Measurements from ENCODE around the gene MFSD11.
"Not testable (repeated sequence)": the region's sequence is repeated elsewhere in the genome, so short reads cannot be mapped to it uniquely, and the experiment has no call there.

MFSD11 gene

DNA sequence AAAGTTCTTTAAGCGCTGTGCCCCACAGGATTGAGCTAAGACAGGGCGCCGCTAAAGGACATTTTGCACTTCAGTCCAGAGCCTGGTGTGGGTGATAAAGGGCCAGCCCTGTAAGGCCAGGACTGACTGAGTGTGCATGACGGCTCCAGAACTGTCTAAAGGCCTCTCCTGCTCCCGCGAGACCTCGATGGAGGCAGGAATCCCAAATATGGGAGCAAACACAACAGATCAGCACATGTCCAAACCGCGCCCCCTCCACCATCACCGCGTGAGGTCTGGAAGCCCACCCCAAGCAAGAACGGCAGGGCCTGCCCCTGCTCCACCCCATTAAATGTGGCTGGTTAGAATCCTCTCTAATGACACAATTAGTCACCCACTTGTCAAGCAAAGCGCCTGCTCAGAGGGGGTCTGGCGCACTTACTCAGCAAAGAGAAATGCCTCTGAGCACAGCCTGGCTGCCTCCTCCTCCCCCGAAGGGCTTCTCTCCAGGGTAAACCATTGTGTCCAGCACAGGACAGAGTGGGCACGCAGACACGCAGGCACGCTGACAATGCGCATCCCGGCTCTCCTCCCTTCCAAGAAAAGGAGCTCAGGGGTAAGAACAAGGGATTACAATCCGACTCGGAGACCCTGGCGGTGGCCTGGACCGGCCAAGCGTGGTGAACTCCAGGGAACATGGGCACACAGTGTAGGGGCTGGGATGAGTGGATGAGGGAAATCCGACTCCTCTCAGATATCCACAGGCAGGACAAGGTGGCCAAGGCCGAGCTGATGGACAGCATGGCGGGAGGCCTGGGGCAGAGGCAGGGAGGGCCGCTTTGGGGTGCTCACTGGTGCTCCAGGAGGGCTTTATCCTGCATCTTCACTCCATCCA lies 28.6 kb upstream of the MFSD11 start:
- no peak for DNase-seq (ENCODE audit: low read depth)

DNA sequence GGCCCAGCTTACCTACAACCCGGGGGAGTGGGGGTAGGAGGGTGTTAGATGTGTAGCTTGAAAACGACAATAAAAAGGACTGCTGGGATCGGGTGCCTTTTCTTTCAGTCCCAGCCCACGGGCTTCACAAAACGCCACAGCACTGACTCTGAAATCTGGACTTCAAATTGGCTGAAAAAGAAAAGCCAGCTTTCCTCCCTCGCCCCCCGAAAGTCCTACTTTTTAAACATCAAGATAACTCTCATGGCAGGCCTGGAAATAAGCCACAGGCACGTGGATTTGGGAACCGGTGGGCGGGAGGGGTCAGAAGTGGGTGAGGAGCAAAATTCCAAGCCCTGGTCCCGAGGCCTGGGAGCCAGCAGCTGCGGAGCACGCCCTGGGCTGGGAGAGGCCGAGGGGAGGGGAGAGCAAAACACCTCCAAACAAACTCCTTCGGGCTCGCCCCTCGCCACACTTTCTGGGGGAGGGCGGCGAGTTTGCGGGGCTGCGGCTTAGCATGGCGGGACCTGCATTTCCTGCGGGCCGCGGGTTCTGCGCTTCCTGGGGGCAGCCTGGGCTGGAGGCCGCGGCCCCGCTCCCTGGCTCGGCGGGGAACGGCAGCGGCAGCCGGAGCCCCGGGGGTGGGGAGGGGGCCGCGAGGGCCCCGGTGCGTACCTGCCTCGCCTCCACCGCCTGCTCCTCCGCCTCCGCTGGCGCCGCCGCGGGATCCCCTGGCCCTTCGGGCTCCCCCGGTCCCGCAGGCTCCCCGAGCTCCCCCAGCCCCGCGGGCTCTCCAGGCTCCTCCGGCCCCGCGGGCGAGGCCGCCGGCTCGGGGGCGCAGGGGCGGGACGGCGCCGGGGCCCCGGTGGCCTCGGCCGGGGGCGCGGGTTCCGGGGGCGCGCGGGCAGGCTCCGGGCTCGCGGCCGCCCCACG lies 27.7 kb upstream of the MFSD11 start:
- DNase-seq (ENCODE audit: low read depth), result not testable (repeated sequence)

GRCh38 chr17:76710863-76711611 lies 26.9 kb upstream of the MFSD11 start, which contains the start of gene MXRA7:
Gene MXRA7 (minus strand): TSS chr17:76710965. CDS start chr17:76710946, 19 bp downstream.
- DNase-seq (ENCODE audit: low read depth), result peak; percentile 50

DNA sequence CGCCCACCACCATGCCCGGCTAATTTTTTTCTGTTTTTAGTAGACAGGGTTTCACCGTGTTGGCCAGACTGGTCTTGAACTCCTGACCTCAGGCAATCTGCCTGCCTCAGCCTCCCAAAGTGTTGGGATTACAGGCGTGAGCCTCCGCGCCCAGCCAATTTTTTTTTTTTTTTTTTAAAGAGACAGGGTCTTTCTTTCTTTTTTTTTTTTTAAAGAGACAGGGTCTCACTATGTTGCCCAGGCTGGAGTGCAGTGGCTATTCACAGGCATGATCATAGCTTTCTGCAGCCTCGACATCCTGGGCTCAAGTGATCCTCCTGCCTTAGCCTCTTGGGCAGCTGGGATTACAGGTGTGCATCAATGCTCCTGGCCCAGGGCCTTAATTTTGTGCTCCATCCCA lies 25.6 kb upstream of the MFSD11 start:
- not testable (repeated sequence) for DNase-seq (ENCODE audit: low read depth)

GRCh38 chr17:76713765-76714164 lies 24.2 kb upstream of the MFSD11 start:
- no peak for DNase-seq (ENCODE audit: low read depth)

GRCh38 chr17:76714336-76714735 lies 23.6 kb upstream of the MFSD11 start:
- no peak for DNase-seq (ENCODE audit: low read depth)

GRCh38 chr17:76714822-76715495 lies 23.0 kb upstream of the MFSD11 start:
- peak; percentile 73 for DNase-seq (ENCODE audit: low read depth)

DNA sequence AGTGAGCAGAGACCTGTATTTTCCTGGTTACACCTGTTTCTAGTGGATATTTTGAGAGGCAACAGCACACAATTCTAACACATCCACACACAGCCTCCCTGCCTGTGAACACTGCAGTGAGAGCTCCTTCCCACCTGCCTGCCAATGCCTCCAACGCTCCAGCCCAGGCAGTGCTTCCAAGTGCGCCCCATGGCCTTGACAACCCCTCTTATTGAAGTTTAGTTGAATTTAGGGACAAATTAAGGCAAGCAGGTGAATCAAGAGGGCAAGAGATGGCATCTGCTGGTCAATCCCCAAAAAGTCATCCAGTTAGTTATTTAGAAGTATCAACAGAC lies 22.5 kb upstream of the MFSD11 start:
- DNase-seq (ENCODE audit: low read depth), result no peak

DNA sequence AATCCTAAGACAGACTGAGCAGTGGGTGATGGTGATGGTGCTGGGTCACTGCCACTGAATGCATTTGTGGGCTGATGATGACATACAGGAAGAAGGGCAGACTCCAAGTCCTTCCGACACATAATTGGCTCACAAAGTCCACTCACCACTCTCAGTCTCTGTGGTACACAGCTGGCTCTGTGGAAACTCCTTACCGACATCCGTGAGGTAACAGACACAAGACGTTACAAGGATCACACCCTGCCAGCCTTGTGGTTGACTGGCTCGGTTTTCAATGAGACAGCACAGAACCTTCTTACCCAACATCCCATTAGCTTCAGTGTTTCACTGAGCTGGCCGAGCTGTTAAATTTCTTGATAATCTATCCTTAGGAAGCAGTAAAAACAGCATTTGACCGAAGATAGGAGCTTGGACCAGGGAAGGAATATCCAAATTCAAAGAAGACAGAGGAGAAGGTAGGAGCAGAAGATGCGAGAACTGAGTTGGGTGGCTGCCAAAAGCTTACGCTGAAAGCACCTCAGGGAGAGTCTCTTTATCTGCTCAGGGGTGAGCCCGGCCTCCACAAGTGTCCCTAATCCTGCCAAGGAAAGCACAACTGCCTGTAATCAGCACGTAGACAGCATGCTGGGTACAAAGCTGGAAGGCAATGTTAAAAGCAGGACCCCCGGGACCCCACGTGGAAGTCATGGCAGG lies 21.6 kb upstream of the MFSD11 start:
- DNase-seq (ENCODE audit: low read depth), result peak; percentile 66

DNA sequence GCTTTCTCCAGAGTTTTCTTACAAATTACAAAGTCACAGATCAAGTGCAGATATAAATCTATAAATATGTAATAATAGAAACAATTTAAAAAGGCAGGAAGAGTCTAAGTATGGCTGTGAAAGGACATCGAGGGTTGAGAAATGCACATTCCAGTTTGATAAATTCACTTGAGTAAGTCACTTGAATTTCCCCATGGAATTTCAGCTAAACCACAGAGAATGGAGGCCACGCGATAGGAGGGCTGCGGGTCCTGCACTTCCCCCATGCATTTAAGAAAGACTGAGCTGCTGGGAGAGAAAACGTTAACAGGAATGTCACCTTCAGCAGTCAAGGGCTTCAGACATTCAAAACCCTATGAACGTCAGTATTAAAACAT lies 21.1 kb upstream of the MFSD11 start:
- no peak for DNase-seq (ENCODE audit: low read depth)

DNA sequence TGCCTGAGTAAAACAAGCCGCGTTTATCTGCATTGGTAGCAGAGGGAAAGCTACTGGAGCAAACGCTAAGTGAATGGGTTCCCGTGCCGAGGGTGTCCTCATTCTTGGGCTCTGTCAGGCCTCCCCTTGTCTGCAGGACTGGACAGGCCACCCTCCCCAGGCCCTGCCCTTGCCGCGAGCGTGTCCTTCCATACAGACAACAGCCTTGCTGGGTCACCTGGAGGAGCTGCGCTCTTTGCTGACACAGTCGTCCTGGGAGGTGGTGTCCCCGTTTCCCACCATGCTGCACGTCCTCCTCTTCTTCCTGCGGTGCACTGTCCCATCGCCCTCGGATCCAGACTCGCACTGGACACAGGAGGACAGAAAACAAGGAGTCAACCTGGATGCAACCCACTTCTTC lies 19.4 kb upstream of the MFSD11 start:
- no peak for DNase-seq (ENCODE audit: low read depth)

DNA sequence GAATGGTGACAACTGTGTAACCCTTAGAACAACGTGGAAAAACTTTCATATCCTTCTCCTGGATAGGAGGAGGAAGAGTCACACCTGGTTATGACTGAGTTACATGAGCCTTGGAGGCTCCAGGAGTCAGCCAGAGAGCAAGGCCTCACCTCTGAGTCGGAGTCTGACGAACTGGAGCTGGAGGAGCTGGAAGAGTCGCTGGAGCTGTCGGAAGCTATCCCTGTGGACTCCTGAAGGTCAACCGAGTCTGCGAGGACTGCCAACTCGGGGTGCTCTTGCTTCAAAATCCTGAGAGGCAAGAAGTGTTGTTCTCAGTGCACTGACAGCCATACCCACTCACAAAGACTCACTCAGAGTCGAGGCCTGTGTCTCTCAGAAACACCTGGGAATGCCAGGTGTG lies 17.7 kb upstream of the MFSD11 start:
- DNase-seq (ENCODE audit: low read depth), result no peak

GRCh38 chr17:76720941-76721340 lies 17.0 kb upstream of the MFSD11 start:
- DNase-seq (ENCODE audit: low read depth), result no peak

GRCh38 chr17:76721463-76721862 lies 16.5 kb upstream of the MFSD11 start:
- DNase-seq (ENCODE audit: low read depth), result no peak

GRCh38 chr17:76722279-76722678 lies 15.6 kb upstream of the MFSD11 start:
- DNase-seq (ENCODE audit: low read depth), result no peak

DNA sequence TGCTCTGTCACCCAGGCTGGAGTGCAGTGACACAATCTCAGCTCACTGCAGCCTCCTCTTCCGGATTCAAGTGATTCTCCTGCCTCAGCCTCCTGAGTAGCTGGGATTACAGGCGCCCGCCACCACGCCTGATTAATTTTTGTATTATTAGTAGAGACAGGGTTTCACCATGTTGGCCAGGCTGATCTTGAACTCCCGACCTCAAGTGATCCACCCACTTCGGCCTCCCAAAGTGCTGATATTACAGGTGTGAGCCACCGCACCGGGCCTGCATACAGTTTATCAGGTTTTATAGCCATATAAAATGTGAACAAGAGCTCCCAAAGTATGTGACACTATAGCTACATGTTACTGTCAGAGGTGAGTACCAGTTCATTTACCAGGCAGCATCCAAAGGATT lies 14.9 kb upstream of the MFSD11 start:
- DNase-seq (ENCODE audit: low read depth), result not testable (repeated sequence)

- DNase-seq (ENCODE audit: low read depth), result no peak
These were observed 14.1 kb upstream of the MFSD11 start for GRCh38 chr17:76723812-76724211.

DNA sequence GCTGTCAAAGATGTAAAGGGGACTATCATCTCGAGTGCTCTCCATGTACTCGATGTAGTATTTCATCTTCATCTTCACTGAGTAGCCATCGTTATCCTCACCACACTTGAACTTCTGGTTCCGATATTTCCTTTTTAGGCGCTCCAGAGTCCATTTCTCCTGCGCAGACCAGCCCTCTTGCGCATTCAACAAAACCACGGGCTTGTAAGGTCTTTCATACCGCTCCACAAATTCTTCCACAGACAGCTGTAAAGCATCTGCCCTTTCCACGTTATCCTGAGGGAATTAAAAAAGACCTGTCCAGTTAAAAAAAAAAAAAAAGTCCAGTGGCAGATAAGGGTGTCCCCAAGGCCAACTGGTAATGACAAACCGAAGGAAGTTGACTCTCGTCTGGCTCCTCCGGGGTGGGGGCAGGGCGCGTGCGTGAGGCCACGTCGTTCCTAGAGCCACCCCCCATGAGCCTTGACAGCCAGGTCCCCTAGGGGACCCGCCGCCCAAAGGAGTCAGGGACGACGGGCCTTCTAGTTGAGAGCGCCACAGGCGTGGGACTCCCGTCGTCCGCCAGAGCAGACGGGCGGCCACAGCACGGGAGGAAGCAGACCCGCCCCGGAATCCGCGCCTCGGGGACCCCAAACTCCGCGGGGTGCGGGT lies 12.2 kb upstream of the MFSD11 start:
- peak; percentile 52 for DNase-seq (ENCODE audit: low read depth)

GRCh38 chr17:76726231-76726775 lies 11.6 kb upstream of the MFSD11 start, which contains the start of gene JMJD6:
Gene JMJD6 (minus strand): TSS chr17:76726606. CDS start chr17:76726475, 131 bp downstream.
- peak; percentile 91 for DNase-seq (ENCODE audit: low read depth)
